ENCODE results near the gene APBA3.

Gene APBA3

DNA sequence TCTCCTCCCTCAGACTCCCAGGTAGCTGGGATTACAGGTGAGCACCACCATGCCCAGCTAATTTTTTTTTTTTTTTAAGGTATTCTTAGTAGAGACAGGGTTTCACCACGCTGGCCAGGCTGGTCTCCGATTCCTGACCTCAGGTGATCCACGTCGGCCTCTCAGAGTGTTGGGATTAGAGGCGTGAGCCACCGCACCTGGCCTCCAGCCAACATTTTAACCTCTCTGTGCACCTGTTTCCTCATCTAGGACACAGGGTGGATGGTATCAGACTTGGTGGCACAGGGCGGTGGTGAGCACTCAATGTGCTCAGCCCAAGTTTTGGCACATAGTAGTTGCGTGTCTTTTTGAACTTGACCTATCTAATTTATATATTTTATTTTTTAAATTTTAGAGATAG, 12.5 kb downstream of the APBA3 start:
- DNase-seq (ENCODE audit: low spot score), result no peak
- no peak for FAIRE-seq

- DNase-seq (ENCODE audit: low spot score), result no peak
- no peak for FAIRE-seq
These were observed 15.0 kb downstream of the APBA3 start for GRCh38 chr19:3746371-3747056.

DNA sequence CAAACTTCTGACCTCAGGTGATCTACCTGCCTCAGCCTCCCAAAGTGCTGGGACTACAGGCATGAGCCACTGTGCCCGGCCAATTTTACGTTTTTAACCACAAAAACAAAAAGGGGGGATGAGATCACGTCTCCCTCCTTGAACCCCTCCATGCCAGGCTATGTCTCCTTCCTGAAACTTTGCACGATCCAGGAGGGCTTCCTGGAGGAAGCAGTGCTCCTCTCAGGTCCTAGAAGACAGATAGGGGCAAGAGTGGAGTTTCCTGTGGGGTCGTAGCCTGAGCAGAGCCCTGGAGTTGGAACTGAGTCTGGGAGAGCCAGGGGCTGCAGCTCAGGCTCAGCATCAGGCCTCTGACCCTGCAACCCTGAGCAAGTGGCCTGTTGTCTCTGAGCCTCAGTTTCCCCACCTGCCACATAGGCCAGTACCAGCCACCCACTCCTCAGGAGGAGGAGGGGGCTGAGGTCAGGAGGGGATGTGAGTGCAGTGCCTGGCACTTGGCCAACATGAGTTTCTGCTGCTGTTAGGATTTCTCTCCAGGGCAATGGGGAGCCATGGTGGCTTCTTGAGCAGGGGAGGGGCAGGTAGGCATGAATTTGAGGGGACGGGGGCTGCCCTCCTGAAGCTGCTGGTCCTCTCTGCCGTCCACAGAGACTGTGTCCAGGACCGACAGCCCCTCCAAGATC, 16.0 kb downstream of the APBA3 start:
- no peak for FAIRE-seq

GRCh38 chr19:3743486-3743885, 18.0 kb downstream of the APBA3 start:
- DNase-seq (ENCODE audit: low spot score), result no peak
- FAIRE-seq, result no peak

More for the DNA sequence above, 16.0 kb downstream of the APBA3 start:
- DNase-seq (ENCODE audit: low spot score), result no peak

- DNase-seq (ENCODE audit: low spot score) (no peak), FAIRE-seq (no peak)
These were observed 21.1 kb downstream of the APBA3 start for GRCh38 chr19:3740431-3740830.

DNA sequence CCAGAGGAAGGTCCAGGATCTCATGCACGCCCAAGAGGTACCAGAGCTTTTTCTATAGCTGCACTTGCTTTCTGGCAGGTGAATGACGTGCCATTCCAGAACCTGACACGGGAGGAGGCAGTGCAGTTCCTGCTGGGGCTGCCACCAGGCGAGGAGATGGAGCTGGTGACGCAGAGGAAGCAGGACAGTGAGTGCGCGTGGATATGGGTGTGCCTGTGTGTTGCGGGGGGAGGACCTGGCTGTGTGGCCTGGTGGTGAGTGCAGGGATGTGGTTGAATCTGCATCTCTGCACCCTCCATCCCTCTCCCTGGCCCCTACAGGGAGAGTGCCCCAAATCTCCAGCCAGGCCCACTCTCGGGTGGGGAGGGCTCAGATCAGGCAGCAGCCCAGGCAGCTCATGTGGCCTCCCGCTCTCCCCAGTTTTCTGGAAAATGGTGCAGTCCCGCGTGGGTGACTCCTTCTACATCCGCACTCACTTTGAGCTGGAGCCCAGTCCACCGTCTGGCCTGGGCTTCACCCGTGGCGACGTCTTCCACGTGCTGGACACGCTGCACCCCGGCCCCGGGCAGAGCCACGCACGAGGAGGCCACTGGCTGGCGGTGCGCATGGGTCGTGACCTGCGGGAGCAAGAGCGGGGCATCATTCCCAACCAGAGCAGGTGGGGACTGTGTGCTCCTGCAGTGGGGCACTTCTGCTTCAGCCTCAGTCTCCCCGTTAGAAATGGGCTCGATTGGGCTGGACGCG, 22.8 kb downstream of the APBA3 start:
- FAIRE-seq (no peak), DNase-seq (ENCODE audit: low spot score) (no peak)

DNA sequence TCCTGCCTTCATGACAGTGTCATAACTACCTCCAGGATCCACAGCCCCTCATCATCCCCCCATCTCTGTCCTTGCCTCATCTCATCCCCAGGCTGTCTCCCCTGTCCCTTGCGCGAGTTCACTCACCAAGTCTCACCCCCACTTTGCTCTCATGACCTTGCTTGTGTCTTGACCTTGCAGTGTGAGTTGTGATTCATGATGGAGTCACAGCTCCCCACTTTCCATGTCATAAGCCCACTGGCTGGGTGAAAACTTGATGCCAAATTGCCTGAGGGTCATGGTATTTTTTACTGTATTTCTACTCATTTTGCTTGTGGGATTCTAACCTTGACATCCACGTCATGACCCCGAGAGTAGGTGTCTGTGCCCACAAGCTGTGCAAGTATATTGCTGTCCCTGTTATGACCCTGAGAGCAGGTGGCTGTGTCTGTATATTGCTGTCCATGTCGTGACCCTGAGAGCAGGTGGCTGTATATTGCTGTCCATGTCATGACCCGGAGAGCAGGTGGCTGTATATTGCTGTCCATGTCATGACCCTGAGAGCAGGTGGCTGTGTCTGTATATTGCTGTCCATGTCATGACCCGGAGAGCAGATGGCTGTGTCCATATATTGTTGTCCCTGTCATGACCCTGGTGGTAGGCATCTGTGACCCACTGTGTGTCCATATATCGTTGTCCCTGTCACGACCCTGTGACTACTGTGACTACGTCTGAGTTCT, 23.8 kb downstream of the APBA3 start:
- FAIRE-seq, result no peak
- no peak for DNase-seq (ENCODE audit: low spot score)

DNA sequence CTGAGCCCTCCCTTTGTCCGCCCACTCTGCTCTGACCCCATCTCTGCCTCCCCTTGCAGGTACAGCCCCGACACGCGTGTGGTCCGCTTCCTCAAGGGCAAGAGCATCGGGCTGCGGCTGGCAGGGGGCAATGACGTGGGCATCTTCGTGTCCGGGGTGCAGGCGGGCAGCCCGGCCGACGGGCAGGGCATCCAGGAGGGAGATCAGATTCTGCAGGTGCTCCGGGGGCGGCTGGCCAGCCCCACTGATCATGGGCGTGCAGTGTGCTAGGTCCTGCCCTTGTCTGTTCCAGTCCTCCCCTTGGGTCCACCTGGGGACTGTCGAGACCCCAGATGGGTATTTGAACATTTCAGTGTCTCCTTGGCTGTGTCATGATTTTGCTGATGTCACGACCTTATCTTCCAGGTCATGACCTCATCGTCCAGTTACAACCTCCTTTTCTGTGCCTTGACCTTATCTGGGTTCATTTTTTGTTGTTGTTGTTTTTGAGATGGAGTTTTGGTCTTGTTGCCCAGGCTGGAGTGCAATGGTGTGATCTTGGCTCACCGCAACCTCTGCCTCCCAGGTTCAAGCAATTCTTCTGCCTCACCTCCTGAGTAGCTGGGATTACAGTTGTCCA, 25.3 kb downstream of the APBA3 start:
- no peak for FAIRE-seq

GRCh38 chr19:3734310-3734600, 27.2 kb downstream of the APBA3 start:
- no peak for FAIRE-seq
- no peak for DNase-seq (ENCODE audit: low spot score)

More for the DNA sequence above, 25.3 kb downstream of the APBA3 start:
- DNase-seq (ENCODE audit: low spot score), result no peak

GRCh38 chr19:3733549-3734309, 27.8 kb downstream of the APBA3 start:
- FAIRE-seq (no peak), DNase-seq (ENCODE audit: low spot score) (no peak)

GRCh38 chr19:3732108-3732507, 29.4 kb downstream of the APBA3 start:
- DNase-seq (ENCODE audit: low spot score) (no peak), FAIRE-seq (no peak)

GRCh38 chr19:3730457-3730958, 31.0 kb downstream of the APBA3 start:
- DNase-seq (ENCODE audit: low spot score), result no peak
- no peak for FAIRE-seq

DNA sequence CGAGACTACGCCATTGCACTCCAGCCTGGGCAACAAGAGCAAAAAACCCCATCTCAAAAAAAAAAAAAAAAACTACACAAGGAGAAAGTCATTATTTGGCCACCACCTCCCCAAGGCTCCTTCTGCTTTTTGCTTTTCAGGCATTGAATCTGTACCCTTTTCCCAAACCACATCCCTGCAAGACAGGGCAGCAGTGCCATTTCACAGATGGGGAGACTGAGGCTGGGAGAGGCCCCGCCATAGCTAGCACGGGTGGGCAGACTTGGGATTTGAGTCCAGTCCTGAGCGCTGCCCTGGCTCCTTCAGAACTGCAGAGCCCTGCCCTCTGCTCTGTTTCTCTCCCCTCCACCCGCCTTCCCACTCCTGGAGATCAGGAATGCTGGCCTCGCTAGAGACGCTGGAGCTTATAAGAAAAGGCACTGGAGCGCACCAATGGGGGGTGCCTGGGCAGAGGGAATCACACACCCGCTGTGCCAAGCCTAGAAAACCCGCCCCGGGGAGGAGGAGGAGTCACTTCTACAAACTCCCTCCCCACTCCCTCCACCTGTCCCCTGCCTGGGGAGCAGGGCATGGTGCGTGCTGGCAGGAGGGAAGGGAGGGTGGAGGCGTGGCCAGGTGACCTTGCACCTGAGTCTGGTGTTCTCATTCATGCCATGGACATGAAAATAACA, 35.7 kb downstream of the APBA3 start:
- FAIRE-seq, result no peak
- DNase-seq (ENCODE audit: low spot score), result peak; percentile 17

GRCh38 chr19:3725121-3725520, 36.4 kb downstream of the APBA3 start:
- DNase-seq (ENCODE audit: low spot score) (no peak), FAIRE-seq (no peak)

GRCh38 chr19:3723883-3724282, 37.6 kb downstream of the APBA3 start:
- no peak for DNase-seq (ENCODE audit: low spot score)
- FAIRE-seq, result no peak

DNA sequence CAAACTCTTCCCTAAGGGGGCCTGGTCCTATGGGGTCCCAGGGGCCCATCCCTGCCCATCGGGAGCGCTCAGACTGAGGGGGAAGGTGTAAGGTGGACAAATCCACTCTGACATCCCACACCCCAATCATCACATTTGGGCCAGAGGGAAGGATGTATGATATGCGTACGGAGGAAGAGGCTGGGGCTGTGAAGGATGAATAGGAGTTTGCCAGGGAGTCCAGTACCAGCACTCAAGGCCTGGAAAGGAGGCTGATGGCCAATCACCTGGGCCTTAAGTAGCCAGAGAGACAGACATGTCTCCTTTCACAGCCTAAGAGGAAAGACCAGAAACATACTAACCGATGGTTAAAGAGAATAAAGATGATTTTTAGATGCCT, 38.4 kb downstream of the APBA3 start:
- no peak for FAIRE-seq
- no peak for DNase-seq (ENCODE audit: low spot score)

GRCh38 chr19:3722443-3723109, 38.9 kb downstream of the APBA3 start:
- FAIRE-seq (no peak), DNase-seq (ENCODE audit: low spot score) (no peak)

- FAIRE-seq (no peak), DNase-seq (ENCODE audit: low spot score) (no peak)
These were observed 39.5 kb downstream of the APBA3 start for GRCh38 chr19:3721887-3722442.
